HG03196 (cell line): ENCODE data around the gene MLST8.
"Not testable (repeated sequence)": the region's sequence is repeated elsewhere in the genome, so short reads cannot be mapped to it uniquely, and the experiment has no call there.

Source experiments
- ATAC-seq: cut with Tn5 transposase; IDR thresholded peaks from one replicate; pipeline ENCODE4 v1.9.1; 2021; ENCODE audit not compliant: unreplicated experiment

MLST8 gene

DNA sequence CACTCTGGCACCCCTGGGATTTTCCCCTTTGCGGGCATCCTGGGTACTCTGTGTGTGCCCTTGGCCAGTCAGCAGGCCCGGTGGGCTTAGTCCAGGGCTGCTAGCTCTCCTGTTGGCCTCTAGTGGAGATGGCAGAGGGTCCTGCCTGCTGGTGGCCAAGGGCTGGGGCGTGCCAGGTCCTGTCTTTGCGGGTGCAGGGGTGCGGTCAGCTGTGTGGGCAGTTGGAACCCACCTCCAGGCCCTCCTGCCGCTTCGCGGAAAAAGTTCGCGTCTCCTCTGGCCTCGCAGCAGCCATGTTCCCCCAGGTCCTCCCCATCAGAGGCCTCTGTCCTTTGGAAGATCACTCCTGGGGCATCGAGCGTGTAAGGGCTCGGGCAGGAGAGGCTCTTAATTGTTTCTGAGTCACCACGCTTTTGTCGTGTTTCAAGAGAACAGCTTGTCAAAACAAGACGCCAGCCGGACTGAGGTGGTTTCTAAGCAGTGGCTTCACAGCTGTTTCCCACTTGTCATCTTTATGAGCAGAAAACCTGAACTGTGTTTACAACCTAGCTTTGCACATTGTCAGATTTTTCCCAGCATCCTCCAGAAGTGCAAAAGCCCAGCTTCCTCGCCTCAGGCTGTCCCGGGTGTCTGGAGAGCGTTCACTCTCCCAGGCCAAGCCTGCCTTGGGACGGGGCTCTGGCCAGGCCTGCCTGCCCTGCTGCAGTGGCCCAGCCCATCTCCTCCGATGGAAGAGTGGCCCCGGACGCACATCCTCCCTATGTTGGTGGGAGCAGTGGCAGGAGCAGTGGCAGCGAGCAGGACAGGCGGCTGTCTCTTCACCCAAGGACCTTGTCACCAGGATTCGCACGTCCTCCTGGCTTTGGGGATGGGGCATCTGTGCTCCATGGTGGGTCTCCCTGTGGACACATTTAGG is 26.0 kb downstream of the MLST8 start:
- ATAC-seq, result no peak

DNA sequence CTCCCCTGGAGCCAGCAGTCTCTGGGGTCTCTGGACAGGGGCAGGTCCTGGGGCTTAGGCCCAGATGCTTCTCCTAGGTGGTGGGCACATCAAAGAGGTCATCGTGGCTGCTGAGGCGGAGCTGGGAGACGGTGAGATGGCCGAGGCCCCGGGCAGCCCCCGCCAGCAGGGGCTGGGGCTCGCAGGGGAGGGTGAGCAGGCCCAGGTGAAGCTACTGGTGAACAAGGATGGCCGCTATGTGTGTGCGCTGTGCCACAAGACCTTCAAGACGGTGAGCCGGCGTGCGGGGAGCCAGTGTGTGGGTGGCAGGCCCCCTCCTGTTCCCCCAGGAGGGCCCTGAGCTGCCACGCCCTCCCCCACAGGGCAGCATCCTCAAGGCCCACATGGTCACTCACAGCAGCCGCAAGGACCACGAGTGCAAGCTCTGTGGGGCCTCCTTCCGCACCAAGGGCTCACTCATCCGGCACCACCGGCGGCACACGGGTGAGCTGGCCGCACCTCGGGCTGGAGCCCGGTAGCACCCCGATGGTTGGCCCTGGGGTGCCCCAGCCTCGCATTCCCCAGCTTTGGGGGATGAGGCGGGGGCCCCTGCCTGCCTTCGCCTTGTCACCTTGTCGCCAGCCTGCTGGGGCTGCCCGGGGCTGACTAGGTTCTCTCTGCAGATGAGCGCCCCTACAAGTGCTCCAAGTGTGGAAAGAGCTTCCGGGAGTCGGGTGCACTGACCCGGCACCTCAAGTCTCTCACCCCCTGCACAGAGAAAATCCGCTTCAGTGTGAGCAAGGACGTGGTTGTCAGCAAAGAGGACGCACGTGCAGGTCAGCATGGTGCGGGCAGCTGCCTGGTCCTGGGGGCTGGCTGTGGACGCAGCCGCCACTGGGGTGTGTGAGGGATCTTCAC is 27.1 kb downstream of the MLST8 start:
- ATAC-seq, result no peak

GRCh38 chr16:2233046-2233775 is 28.0 kb downstream of the MLST8 start:
- no peak for ATAC-seq

DNA sequence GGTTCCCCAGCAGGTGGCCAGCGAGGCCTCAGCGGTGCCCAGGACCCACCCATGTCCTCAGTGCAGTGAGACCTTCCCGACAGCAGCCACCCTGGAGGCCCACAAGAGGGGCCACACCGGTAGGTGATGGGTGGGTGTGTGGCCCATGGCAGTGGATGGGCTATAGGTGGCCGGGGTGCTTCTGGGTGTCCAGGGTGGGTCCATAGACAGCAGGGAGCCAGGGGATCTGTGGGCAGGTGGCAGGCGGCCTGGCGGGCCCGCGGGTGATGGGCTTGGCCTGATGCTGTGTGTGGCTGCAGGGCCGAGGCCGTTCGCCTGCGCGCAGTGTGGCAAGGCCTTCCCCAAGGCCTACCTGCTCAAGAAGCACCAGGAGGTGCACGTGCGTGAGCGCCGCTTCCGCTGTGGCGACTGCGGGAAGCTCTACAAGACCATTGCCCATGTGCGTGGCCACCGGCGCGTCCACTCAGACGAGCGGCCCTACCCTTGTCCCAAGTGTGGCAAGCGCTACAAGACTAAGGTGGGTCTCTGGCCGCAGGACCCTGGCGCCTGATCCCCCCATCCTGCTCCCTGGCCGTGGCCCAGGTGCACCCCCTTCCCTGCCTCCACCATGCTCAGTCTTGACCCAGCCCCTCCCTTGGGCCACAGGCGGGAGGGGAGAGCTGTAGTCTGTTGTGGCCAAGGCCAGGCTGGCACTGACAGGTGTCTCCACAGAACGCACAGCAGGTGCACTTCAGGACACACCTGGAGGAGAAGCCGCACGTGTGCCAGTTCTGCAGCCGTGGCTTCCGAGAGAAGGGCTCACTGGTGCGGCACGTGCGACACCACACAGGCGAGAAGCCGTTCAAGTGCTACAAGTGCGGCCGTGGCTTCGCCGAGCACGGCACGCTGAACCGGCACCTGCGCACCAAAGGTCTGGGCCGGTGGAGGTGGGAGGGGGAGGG is 28.9 kb downstream of the MLST8 start:
- no peak for ATAC-seq

- no peak for ATAC-seq
Observed at GRCh38 chr16:2234813-2235170, 29.5 kb downstream of the MLST8 start.

GRCh38 chr16:2235234-2235651 is 30.0 kb downstream of the MLST8 start:
- no peak for ATAC-seq

DNA sequence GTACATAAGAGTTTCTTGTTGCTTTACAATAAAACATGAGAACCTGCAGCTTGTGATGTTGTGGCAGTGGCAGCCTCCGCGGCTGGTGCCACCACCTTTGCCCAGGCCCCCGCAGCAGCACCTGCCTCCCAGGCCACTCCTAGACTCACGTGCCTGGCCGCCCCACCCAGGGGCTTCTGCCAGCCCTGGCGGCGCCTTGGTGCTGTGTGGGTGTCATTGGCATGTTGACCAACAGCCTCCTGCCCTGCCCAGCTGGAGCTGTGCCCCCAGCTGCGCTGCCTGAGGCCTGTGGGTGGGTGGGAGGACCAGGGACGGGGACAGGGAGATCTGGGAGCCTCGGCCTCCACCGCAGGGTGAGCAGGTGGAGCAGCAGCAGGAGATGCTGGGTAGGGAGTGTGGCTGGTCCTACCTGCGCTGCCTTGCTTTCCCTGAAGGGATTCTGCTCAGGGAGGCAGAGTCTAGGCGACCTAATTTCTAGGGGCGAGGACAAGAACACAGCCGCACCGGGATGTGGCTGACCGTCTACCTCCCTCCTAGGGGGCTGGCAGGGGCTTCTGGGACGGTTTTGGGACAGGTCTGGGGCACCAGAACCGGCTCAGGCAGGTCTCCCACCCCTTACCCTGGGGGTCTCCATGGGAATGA is 30.6 kb downstream of the MLST8 start:
- ATAC-seq, result no peak

DNA sequence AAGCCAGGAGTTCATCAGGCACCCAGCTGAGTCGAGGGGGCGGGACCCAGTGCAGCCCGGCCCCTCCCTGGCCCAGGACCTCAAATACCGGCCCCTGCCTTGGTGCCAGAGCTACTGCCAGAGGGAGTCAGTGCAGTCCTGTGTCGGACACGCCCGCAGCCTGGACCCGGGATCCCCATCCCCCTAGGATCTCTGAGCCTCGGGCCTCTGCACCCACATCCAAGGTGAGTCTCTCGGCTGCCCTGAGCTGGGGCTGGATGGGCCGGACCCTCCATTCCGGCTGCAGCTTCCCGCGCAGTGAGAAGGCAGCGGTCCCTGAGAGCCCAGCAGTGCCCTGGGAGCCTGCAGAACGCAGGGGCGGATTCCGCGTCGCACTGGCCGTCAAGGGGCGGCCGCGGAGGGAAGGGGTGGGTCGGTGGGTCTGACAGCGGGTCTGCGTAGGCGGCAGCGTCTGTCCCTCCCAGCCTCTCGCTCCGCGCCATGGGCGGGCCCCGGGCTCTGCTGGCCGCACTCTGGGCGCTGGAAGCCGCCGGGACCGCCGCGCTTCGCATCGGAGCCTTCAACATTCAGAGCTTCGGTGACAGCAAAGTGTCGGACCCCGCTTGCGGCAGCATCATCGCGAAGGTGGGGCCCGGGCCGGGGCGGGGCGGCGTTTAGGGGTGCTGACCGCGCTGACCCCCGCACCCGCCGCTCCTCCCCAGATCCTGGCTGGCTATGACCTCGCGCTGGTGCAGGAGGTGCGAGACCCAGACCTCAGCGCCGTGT is 31.3 kb downstream of the MLST8 start, which contains the start of gene DNASE1L2:
Gene DNASE1L2, plus strand, starts transcription at position 108 of the 765 bp plus-strand sequence. Its CDS starts 373 bp downstream, at position 481.
- ATAC-seq, result no peak

DNA sequence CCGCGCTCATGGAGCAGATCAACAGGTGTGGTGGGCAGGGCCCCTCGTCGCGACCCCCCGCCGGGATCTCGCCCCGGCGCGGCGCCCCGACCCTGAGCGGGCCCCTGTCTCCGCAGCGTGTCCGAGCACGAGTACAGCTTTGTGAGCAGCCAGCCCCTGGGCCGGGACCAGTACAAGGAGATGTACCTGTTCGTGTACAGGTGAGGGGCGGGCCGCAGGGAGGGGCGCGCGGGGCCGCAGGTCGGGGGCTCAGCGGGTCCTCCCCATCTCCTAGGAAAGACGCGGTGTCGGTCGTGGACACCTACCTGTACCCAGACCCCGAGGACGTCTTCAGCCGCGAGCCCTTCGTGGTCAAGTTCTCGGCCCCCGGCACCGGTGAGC is 31.8 kb downstream of the MLST8 start:
- ATAC-seq, result no peak

DNA sequence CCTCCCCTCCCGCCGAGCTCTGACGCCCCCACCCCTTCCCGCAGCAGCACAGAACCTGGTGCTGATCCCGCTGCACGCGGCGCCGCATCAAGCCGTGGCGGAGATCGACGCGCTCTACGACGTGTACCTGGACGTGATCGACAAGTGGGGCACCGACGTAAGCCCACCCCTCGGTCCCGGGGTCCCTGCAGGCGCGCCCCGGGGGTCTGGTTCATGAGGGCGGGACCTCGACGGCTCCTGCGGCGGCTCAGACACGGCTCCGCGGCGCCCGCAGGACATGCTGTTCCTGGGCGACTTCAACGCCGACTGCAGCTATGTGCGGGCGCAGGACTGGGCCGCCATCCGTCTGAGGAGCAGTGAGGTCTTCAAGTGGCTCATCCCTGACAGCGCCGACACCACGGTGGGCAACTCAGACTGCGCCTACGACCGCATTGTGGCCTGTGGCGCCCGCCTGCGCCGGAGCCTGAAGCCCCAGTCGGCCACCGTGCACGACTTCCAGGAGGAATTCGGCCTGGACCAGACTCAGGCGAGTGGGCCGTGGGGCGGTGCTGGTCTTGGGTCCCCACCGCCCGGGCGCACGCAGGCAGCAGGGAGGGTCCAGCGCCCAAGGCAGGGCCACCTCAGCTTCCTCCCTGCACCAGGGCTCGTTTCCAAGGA is 32.4 kb downstream of the MLST8 start:
- no peak for ATAC-seq

GRCh38 chr16:2238150-2238837 is 33.0 kb downstream of the MLST8 start:
- ATAC-seq, result no peak

DNA sequence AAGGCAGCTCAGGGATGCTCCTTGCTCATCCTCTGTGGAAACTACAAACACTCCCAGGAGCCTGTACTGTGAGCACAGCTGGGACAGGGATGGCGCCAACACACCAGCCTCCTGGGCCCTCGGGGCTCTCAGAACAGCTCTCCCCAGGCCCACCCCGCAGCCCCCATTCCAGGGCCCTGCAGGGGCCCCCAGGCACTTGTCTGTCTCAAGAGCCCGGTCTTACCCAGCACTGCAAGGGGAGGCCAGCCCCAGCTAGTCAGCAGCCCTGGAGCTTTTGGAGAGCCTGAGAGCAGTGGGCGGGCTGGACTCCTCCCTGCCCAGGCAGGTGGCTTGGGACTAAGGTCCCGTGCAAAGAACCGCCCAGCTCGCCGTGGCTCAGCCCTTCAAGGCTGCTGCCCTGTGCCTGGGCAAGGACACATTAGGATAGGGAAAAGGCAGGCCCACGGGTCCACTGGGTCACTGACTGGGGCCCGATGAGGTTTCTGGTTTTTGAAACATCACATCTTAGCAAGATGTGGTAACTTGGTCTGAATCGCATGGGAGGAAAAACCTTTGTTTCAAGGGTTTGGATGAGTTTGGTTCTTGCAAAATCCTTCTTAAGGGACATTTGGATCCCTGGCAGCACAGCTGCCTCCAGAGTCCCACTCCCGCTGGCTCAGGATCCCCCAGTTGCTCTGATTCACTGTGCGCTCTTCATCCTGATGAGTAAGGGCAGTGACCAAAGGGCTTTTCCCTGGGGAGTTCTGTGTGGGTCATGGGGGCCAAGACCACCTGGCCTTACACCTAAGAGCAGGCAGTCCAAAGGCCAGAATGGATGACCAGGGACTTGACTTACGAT is 33.8 kb downstream of the MLST8 start:
- no peak for ATAC-seq

DNA sequence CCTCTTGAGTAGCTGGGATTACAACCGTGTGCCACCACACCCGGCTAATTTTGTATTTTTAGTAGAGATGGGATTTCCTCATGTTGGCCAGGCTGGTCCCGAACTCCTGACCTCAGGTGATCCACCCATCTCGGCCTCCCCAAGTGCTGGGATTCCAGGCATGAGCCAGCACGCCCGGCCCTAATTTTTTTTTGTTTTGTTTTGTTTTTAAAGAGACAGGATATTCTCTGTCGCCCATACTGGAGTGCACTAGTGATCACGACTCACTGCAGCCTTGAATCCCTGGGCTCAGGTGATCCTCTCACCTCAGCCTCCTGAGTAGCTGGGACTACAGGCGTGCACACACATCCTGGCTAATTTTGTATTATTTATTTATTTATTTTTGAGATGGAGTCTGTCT is 35.1 kb downstream of the MLST8 start:
- not testable (repeated sequence) for ATAC-seq

DNA sequence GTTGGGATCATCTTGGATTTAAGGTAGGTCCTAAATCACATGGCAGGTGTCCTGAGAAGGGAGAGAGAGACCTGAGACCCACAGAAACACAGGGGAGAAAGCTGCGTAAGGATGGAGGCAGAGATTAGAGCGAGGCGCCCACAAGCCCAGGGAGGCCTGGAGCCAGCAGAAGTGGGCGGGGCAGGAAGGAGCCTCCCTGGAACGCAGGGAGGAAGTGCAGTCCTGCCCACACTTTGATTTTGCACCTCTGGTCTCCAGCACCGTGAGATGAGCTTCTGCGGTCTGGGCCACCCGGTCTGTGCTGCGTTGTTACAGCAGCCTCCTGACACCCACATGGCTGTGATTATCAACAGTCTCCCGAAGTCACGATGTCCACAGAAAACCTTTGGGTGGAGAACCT is 37.3 kb downstream of the MLST8 start:
- ATAC-seq, result no peak

GRCh38 chr16:2243031-2243528 is 37.8 kb downstream of the MLST8 start:
- ATAC-seq, result no peak

GRCh38 chr16:2243781-2244180 is 38.5 kb downstream of the MLST8 start:
- no peak for ATAC-seq

GRCh38 chr16:2244301-2244700 is 39.0 kb downstream of the MLST8 start:
- no peak for ATAC-seq
